ENCODE data around the gene CACHD1.
"Not testable (repeated sequence)": the region's sequence is repeated elsewhere in the genome, so short reads cannot be mapped to it uniquely, and the experiment has no call there.

The CACHD1 gene

DNA sequence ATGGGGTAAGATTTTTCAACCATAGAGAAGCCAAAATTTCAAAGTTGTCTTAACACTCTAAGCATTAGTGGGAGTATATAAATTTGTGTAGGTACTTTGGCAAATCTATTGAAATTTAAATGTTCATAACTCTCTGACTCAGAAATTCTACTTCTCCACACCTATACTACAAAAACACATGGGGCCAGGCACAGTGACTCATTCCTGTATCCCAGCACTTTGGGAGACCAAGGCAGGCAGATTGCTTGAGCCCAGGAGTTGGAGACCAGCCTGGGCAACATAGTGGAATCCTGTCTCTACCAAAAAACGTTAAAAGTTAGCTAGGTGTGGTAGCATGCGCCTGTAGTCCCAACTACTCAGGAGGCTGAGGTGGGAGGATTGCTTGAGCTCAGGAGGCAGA is 233.7 kb downstream of the CACHD1 start:
- in situ Hi-C loops (cut with MboI; ENCODE audit: low pct_unique_long_range_greater_than_20kb, low sequenced_read_pairs): no loop called here

GRCh38 chr1:64705591-64705990 is 235.7 kb downstream of the CACHD1 start:
- in situ Hi-C loops (cut with MboI; ENCODE audit: low pct_unique_long_range_greater_than_20kb, low sequenced_read_pairs): no loop called here

More for the DNA sequence above, 233.7 kb downstream of the CACHD1 start:
- DNase-seq: no peak

DNA sequence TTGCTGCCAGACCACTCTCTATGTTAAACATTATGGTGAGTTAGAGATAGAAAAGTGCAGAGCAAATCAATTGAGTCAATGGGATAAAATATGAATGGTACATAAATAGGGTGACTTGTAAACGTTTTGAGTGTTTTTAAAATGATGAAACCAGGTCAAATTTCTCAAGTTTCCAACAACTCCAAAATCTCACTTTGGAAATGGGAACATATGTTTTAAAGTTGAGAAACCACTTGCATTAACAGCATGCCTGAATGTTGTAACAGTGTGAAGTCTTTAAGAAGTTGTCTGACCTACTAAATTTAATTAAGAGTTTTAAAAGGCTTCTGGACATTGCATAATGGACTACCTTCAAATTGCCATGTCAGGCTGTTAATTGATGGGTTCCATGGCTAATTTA is 241.3 kb downstream of the CACHD1 start:
- in situ Hi-C loops (cut with MboI; ENCODE audit: low pct_unique_long_range_greater_than_20kb, low sequenced_read_pairs): no loop called here
- no peak for DNase-seq

More at GRCh38 chr1:64705591-64705990, 235.7 kb downstream of the CACHD1 start:
- DNase-seq: no peak

GRCh38 chr1:64712049-64712448 is 242.1 kb downstream of the CACHD1 start:
- in situ Hi-C loops (cut with MboI; ENCODE audit: low pct_unique_long_range_greater_than_20kb, low sequenced_read_pairs): no loop called here
- no peak for DNase-seq

DNA sequence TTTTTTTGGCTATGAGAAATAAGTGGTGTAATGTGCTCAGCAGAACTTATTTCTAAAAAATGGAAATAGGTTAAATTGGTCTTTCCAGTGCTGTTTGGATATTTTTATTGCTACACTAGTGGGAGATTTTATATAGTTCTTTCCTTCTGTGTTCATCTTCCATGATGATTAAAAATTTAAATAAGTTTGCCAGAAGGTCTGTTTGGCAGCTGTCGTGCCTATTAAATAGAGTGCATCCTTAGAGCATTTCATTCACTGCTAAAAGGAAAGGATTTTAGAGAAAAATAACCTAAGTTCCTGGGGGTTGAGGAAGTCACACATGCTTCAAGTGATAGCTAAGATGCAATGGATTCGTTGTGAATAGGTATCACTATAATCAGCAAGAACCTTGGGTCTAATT is 245.3 kb downstream of the CACHD1 start:
- in situ Hi-C loops (cut with MboI; ENCODE audit: low pct_unique_long_range_greater_than_20kb, low sequenced_read_pairs): no loop called here
- no peak for DNase-seq

- DNase-seq: no peak
- in situ Hi-C loops (cut with MboI; ENCODE audit: low pct_unique_long_range_greater_than_20kb, low sequenced_read_pairs): no loop called here
These were observed 251.2 kb downstream of the CACHD1 start for GRCh38 chr1:64721135-64721534.

GRCh38 chr1:64721576-64722145 is 251.7 kb downstream of the CACHD1 start:
- DNase-seq: no peak
- in situ Hi-C loops (cut with MboI; ENCODE audit: low pct_unique_long_range_greater_than_20kb, low sequenced_read_pairs): no loop called here

DNA sequence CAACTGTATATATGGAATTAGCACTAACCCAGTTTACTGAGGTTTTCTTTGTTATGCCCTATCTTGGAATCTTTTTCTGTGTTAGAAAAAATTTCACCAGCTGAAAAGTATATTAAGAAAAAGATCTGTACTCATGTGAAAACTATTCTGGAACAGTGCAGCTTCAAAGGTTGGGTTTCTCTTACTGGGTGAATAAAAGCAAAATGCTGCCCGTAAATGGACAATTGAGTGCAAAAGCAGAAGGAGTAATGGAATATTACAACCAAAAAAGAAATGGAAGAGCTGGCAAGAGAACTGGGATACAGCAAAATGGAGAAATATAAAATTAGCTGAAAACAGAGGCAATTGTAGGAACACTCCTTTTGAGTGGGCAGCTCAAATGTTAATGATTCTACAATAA is 257.9 kb downstream of the CACHD1 start:
- in situ Hi-C loops (cut with MboI; ENCODE audit: low pct_unique_long_range_greater_than_20kb, low sequenced_read_pairs): no loop called here
- DNase-seq: no peak

GRCh38 chr1:64733581-64734286 is 263.8 kb downstream of the CACHD1 start:
- in situ Hi-C loops (cut with MboI; ENCODE audit: low pct_unique_long_range_greater_than_20kb, low sequenced_read_pairs): no loop called here
- DNase-seq: no peak

DNA sequence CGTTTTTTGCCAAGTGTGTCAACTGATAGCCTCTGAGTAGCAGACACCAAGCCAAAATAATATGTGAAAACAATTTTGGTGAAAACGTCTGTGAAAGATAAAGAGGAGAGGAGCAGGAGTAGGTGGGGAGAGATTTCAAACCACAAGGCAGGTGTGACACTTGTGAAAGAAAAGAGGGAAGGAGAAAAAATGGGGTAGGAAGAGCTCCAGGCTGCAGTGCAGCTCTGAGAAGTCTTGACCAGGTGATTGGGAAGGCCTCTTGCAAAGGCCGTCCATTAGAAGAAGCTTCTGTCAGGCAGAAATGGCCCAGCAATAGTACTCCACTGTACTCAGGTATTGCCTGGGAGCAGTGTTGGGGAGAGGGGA is 264.3 kb downstream of the CACHD1 start:
- DNase-seq: no peak
- in situ Hi-C loops (cut with MboI; ENCODE audit: low pct_unique_long_range_greater_than_20kb, low sequenced_read_pairs): no loop called here

DNA sequence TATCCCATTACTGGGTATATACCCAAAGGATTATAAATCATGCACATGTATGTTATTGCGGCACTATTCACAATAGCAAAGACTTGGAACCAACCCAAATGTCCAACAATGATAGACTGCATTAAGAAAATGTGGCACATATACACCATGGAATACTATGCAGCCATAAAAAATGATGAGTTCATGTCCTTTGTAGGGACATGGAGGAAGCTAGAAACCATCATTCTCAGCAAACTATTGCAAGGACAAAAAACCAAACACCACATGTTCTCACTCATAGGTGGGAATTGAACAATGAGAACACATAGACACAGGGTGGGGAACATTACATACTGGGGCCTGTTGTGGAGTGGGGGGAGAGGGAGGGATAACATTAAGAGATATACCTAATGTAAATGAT is 270.8 kb downstream of the CACHD1 start:
- in situ Hi-C loops (cut with MboI; ENCODE audit: low pct_unique_long_range_greater_than_20kb, low sequenced_read_pairs); DNase-seq: not testable (repeated sequence)

All from KBM-7 (cell line).